Transverse colon (tissue), 4 donors: ENCODE results near the gene NCOA5. TPM values are rescaled to one million over a fixed set of nuclear protein-coding genes. Genes with fewer than 3 reads are reported as not detected.

Experiments
- DNase-seq: peaks from one replicate; pipeline ENCODE4 v3.0.0-alpha.2; 2019
- H3K27ac ChIP-seq, 4 donors: fragments of 200-600 bp; sonication (generic); 2 replicates each; pipeline ENCODE4 v1.5.1; 2016 to 2018; ENCODE audit warnings: inconsistent platforms in 4 of 4
- H3K27me3 ChIP-seq: fragments of 200-600 bp; sonication (generic); 2 replicates; pipeline ENCODE4 v1.5.1; 2017; ENCODE audit warnings: inconsistent platforms
- H3K36me3 ChIP-seq, 4 donors: fragments of 200-600 bp; sonication (generic); 2 replicates each; pipeline ENCODE4 v1.5.1; 2017 to 2019; ENCODE audit warnings: inconsistent platforms in 4 of 4
- H3K4me1 ChIP-seq, 4 donors: fragments of 200-600 bp; sonication (generic); 2 replicates each; pipeline ENCODE4 v1.5.1; 2017 to 2020; ENCODE audit warnings: inconsistent platforms in 4 of 4
- H3K4me3 ChIP-seq, 4 donors: fragments of 200-600 bp; sonication (generic); 1 replicate in 1 of 4; 2 replicates in 3 of 4; pipeline versions ENCODE4 v1.5.1 to v1.6.1; 2017 to 2019; ENCODE audit warnings: inconsistent platforms in 4 of 4
- H3K9me3 ChIP-seq, 2 donors: fragments of 200-600 bp; sonication (generic); 2 replicates each; pipeline ENCODE4 v1.5.1; 2017 to 2019; ENCODE audit warnings: inconsistent platforms in 2 of 2
- CTCF ChIP-seq, 5 experiments: fragments of 200-600 bp in 3 of 5; fragments of 450-650 bp in 2 of 5; sonication (generic) in 3 of 5; IDR thresholded peaks; 1 replicate in 2 of 5; 2 replicates in 3 of 5; pipeline ENCODE4 v1.5.1; 2016 to 2017; ENCODE audit warnings: antibody characterized with exemption in 5 of 5, inconsistent platforms in 3 of 5, mild to moderate bottlenecking in 2 of 5, moderate library complexity in 1 of 5
- EP300 ChIP-seq: sonication (generic); formaldehyde crosslinking; IDR thresholded peaks from one replicate; pipeline ENCODE4 v1.6.1; 2017; ENCODE audit warnings: antibody characterized with exemption, low read depth
- POLR2A ChIP-seq: fragments of 450-650 bp; IDR thresholded peaks from one replicate; pipeline ENCODE4 v1.6.1; 2016; ENCODE audit warnings: antibody characterized with exemption, mild to moderate bottlenecking, moderate library complexity
- POLR2AphosphoS5 ChIP-seq, 3 donors: sonication (generic); formaldehyde crosslinking; IDR thresholded peaks; one replicate each; pipeline ENCODE4 v1.6.1; 2016; ENCODE audit warnings: antibody characterized with exemption in 3 of 3
- WGBS, 2 donors: methylation state at CpG; one replicate each; pipeline ENCODE4 v1.1.5; 2018; ENCODE audit warnings: low coverage in 1 of 2; 5-methylcytosine and 5-hydroxymethylcytosine counted together
- in situ Hi-C, 4 donors: fragments of 200-750 bp; cut with MboI; loops; one replicate each; pipeline versions ENCODE4 v1.15.0 to v1.15.1; 2017; ENCODE audit warnings: low sequenced_read_pairs in 3 of 4, low pct_ligation_motif_present in 1 of 4, low pct_unique_long_range_greater_than_20kb in 1 of 4
- intact Hi-C: fragments of 100-400 bp; cut with DNase I; formaldehyde crosslinking; loops from one replicate; pipeline ENCODE4 v1.15.1; 2023; ENCODE audit warnings: low total_unique reads
- total RNA-seq, 4 donors: library from RNA; depleted of rRNA; stranded (reverse); fragments of >200 nt; gene quantifications; one replicate each; pipeline ENCODE4 v1.1.0, GENCODE V29; 2016

Gene NCOA5
- total RNA-seq, 4 donors from 2014 or later, result 18.3 to 97.3 (median 27.3) TPM

DNA sequence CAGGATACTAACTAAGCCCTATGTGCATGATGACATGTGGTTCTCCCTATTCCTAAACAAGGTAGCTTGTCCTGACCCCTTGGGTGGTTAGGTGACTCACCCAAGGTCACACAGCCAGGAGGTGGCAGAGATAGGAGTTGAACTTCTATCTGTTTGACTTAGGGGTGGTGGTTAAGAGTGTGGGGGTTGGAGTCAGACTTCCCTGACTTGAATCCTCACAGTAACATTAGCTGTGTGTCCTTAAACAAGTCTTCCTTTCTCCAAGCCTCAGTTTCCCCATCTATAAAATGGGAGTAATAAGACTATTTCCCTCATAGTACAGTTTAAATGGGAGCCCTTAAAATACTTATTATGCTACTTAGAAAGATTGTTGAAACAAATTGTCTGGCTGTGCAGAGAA, 38.9 kb downstream of the NCOA5 start:
- no peaks in the 10 kb centered on the region for H3K4me1 ChIP-seq
- in situ Hi-C loops (no loop called here), intact Hi-C loops (no loop called here)
- no peak for DNase-seq
- H3K27ac ChIP-seq, result no peak overlapping the region
- no peaks in the 10 kb centered on the region for H3K9me3 ChIP-seq
- no peaks in the 10 kb centered on the region for H3K36me3 ChIP-seq
- no peak overlapping the region for H3K4me3 ChIP-seq
- TF ChIP-seq POLR2AphosphoS5 (IDR thresholded peaks at IDR 0.05), result no peak
- TF ChIP-seq CTCF (IDR thresholded peaks at IDR 0.05), result no peak
- TF ChIP-seq POLR2A, result no peak
- no peak for TF ChIP-seq EP300
- peaks cover 12% of the 10 kb centered on the region for H3K27me3 ChIP-seq

- in situ Hi-C loops, result no loop called here
- Histone ChIP-seq H3K36me3 (no peaks in the 10 kb centered on the region), H3K4me3 (no peak overlapping the region), H3K9me3 (no peaks in the 10 kb centered on the region), H3K27ac (no peak overlapping the region), H3K4me1 (no peaks in the 10 kb centered on the region), H3K27me3 (peaks cover 15% of the 10 kb centered on the region)
- DNase-seq, result no peak
- WGBS, 2 donors, result 67% methylated on average over 10 of the region's 10 CpGs; no CpG with 5 or more reads in 1 of the 2 donors
- intact Hi-C loops, result no loop called here
- TF ChIP-seq CTCF (IDR thresholded peaks at IDR 0.05) (no peak), POLR2A (no peak), POLR2AphosphoS5 (IDR thresholded peaks at IDR 0.05) (no peak), EP300 (no peak)
Measured at GRCh38 chr20:46050444-46050843, 39.3 kb downstream of the NCOA5 start.

DNA sequence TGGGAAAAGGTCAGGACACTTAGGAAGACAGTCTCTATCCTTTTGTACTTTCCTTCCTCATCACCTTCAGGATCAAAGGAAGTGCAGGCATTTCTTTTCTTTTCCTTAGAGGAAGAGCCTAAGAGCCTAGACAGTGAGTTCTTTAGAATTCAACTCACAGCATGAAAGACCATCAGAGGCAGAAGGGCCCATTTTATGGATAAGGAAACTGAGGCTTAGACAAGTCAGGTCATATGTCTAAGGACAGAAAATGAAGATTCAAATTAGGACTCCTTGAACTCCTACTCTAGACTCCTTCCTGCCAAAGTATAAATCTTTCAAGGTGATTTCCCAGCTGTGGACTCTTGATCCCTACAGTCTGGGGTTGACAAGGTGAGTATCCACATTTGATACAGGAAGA, 39.9 kb downstream of the NCOA5 start:
- in situ Hi-C loops (no loop called here), intact Hi-C loops (no loop called here)
- TF ChIP-seq EP300 (no peak), POLR2AphosphoS5 (IDR thresholded peaks at IDR 0.05) (no peak), CTCF (IDR thresholded peaks at IDR 0.05) (no peak), POLR2A (no peak)
- H3K27me3 ChIP-seq, result peaks cover 15% of the 10 kb centered on the region
- no peaks in the 10 kb centered on the region for H3K36me3 ChIP-seq
- H3K4me3 ChIP-seq, result no peak overlapping the region
- H3K27ac ChIP-seq, result no peak overlapping the region
- no peaks in the 10 kb centered on the region for H3K4me1 ChIP-seq
- no peak for DNase-seq
- H3K9me3 ChIP-seq, result no peaks in the 10 kb centered on the region

DNA sequence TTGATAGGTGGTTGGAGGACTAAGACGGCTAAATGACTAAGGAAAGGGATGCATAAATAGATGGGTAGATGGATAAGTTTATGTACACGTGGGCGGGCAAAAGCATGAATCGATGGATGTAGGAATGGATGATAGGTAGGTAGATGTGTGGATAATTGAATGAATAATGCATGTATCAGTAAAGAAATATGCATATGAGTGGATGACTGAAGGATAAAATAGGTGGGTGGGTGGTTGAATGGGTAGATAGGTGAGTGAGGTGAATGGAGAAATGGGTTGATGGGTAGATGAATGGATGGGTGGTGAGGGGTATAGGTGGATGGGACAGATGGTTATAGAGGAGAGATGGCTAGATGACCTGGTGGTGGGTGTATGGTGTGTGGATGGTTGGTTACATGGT, 40.6 kb downstream of the NCOA5 start:
- Histone ChIP-seq H3K4me3 (no peak overlapping the region), H3K9me3 (no peaks in the 10 kb centered on the region), H3K36me3 (no peaks in the 10 kb centered on the region), H3K27me3 (peaks cover 15% of the 10 kb centered on the region), H3K4me1 (no peaks in the 10 kb centered on the region), H3K27ac (no peak overlapping the region)
- in situ Hi-C loops (no loop called here), intact Hi-C loops (no loop called here)
- TF ChIP-seq EP300 (no peak), CTCF (IDR thresholded peaks at IDR 0.05) (no peak), POLR2A (no peak), POLR2AphosphoS5 (IDR thresholded peaks at IDR 0.05) (no peak)
- no peak for DNase-seq
- WGBS, 2 donors, result 86 to 91% methylated on average over 4 of the region's 4 CpGs
